ENCODE data around the gene ADAMTS15.
"Not testable (repeated sequence)": the region's sequence is repeated elsewhere in the genome, so short reads cannot be mapped to it uniquely, and the experiment has no call there.

ADAMTS15 gene

GRCh38 chr11:130436171-130436570 is 12.3 kb upstream of the ADAMTS15 start:
- DNase-seq, result no peak

GRCh38 chr11:130437848-130438247 is 10.6 kb upstream of the ADAMTS15 start:
- no peak for DNase-seq

- DNase-seq, result not testable (repeated sequence)
Measured at GRCh38 chr11:130438401-130439159, 9.9 kb upstream of the ADAMTS15 start.

- no peak for DNase-seq
Measured at GRCh38 chr11:130439160-130439519, 9.3 kb upstream of the ADAMTS15 start.

GRCh38 chr11:130439876-130440275 is 8.6 kb upstream of the ADAMTS15 start:
- no peak for DNase-seq

- DNase-seq, result no peak
Measured at GRCh38 chr11:130441719-130442118, 6.7 kb upstream of the ADAMTS15 start.

GRCh38 chr11:130442737-130443136 is 5.7 kb upstream of the ADAMTS15 start:
- no peak for DNase-seq

- no peak for DNase-seq
Measured at GRCh38 chr11:130445788-130446187, 2.7 kb upstream of the ADAMTS15 start.

- DNase-seq, result no peak
Measured at GRCh38 chr11:130448039-130448415, 418 bp upstream of the ADAMTS15 start.

GRCh38 chr11:130449310-130449990 is 1.0 kb downstream of the ADAMTS15 start:
- DNase-seq, result no peak

GRCh38 chr11:130449996-130450769 is 1.7 kb downstream of the ADAMTS15 start:
- DNase-seq, result no peak

- DNase-seq, result no peak
Measured at GRCh38 chr11:130451231-130452019, 3.0 kb downstream of the ADAMTS15 start.

- DNase-seq, result no peak
Measured at GRCh38 chr11:130452176-130452575, 3.7 kb downstream of the ADAMTS15 start.

- no peak for DNase-seq
Measured at GRCh38 chr11:130452940-130453339, 4.5 kb downstream of the ADAMTS15 start.

GRCh38 chr11:130454491-130455252 is 6.2 kb downstream of the ADAMTS15 start:
- no peak for DNase-seq

- DNase-seq, result no peak
Measured at GRCh38 chr11:130455483-130456127, 7.2 kb downstream of the ADAMTS15 start.

- no peak for DNase-seq
Measured at GRCh38 chr11:130456286-130456685, 7.8 kb downstream of the ADAMTS15 start.

- DNase-seq, result no peak
Measured at GRCh38 chr11:130457623-130458409, 9.4 kb downstream of the ADAMTS15 start.

GRCh38 chr11:130458410-130458729 is 9.9 kb downstream of the ADAMTS15 start:
- no peak for DNase-seq

- no peak for DNase-seq
Measured at GRCh38 chr11:130459521-130459920, 11.1 kb downstream of the ADAMTS15 start.
